GM18499 (cell line): ENCODE results near the gene ACCSL.

Experiments
- ATAC-seq: cut with Tn5 transposase; IDR thresholded peaks from one replicate; pipeline ENCODE4 v1.9.1; 2021; ENCODE audit warnings: moderate number of reproducible peaks; ENCODE audit not compliant: insufficient read depth, unreplicated experiment

The ACCSL gene

DNA sequence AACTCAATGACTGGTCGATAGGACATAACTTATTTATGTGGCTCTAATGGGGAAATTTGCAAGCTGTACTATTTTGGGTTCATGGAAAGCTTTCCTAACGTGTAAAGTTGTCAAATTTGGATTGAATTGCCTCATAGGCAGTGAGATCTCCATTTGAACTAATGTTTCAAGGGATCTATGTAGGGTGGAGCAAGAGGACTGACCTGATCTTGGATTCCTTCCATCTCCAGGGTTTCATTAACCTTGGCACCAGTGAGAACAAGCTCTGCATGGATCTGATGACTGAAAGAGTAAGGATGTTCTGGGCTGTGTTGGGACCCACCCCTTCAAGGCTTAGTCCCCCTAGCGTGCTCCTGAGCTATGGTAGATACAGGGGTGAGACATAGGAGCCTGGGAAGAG, 2.1 kb downstream of the ACCSL start:
- ATAC-seq = no peak

GRCh38 chr11:44051171-44051570, 3.4 kb downstream of the ACCSL start:
- ATAC-seq = no peak

DNA sequence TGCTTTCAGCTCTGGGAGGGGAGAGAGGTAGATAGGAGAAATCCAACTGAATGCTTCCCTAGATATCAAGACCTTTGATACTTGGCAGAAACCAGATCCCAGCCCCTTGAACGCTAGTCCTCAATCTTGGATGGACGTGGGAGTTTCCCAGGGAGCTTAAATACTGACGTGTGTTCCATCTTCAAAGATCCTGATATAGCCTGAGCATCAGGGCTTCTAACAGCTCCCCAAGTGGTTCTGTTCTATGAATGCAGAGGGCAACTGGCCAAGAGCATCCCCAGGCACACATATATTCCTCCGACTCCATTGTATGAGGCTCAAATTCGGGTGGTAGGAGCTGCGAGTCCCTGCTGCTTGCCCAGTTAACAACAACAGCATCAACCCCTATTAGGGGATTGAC, 9.6 kb downstream of the ACCSL start:
- no peak for ATAC-seq

DNA sequence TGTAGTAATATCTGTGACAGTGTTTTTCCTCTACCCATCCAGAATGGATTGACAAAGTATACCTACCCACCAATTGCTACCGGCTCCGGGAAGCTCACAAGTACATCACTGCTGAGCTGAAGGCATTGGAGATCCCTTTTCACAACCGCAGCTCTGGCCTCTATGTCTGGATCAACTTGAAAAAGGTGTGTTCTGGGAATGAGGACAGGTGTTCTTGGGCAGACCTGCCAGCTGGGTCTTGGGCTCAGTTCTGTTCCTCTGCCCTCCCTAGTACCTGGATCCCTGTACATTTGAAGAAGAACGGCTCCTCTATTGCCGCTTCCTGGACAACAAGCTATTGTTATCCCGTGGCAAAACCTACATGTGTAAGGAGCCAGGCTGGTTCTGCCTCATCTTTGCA, 10.5 kb downstream of the ACCSL start:
- ATAC-seq = no peak

DNA sequence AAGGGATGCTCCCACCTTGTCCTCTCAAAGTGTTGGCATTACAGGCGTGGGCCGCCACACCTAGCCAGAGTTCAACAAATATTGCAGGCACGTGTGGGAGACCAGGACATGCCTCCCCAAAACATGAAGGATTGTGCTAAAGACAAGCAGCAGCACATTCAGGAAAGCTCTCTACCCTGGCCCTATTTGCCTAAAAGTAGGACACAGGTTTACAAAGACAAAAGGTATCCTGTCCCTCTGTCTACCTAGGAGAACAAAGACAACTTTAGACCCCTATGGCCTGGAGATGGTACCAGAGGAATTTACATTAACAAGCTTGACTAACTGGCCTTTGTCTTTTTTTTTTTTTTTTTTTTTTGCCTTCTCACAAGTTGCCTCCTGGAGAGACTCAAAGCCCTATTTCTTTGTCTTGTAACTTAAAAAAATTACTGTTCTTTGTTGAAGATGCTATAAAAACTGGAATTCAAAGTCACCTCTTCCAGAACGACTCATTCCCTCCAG, 17.4 kb downstream of the ACCSL start:
- no peak for ATAC-seq

DNA sequence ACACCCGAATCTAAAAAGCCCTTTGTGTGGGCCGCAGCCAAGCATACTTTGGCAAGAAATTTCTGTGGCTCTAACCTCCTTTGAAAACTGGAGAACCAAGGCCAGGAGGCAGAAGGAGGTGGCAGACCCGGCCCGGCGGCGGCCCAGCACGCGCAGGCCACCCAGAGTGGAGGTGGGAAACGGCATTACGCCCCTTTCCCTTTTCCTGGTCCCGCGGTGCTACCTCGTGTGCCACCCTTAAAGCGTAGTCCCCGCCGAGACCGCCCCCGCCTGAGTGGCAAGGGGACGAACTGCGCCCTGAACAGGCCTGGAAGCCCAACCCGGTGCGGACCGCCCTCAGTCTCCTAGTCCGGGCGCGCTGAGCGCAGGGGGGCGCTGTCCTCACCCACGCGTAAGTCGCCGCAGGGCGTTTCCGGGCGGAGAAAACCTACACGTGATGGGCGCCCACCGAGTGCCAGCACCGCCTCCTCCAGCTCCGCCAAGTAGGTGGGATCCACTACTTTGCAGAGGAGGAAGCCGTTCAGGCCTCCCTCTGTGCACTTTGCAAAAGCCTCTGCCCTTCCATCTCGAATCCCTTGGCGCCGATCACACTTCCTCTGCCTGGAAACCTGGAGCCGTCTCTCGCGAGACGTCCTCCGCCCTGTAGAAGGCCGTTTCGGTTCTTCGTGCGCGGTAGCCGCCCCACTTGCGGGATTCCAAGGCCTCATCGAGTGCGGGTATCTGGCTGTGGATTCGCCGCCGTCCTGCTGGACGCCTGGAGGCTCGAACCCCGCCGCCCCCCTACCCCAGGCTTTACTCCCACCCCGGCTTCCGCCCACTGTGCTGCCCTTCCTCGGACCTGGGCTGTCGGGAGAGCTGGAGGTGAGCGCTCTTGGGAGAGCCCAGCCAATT, 18.3 kb downstream of the ACCSL start, which contains the start of gene ACCS:
ACCS (plus strand) TSS at position 430 of the 891 bp plus-strand sequence. CDS start 1,358 bp downstream, outside the sequence.
- peak; percentile 80 for ATAC-seq

DNA sequence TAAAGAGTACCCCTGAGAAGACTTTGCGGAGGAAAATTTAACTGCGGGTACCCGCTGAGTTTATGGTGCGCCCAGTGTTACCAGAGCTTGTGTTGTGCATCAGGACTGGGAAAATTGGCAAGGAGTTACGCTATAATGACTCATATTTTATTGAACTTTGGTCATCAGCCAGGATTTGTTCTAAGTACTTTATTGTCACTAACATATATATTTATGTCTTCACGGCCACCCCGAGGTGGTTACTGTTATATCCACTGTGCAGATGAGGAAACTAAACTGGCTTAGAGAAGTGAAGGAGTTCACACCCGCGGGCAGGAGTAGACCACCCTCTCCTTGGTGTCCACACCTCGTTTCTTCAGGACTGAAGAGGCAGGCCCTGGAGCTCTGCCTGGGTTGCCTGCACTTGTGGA, 19.0 kb downstream of the ACCSL start:
- no peak for ATAC-seq

DNA sequence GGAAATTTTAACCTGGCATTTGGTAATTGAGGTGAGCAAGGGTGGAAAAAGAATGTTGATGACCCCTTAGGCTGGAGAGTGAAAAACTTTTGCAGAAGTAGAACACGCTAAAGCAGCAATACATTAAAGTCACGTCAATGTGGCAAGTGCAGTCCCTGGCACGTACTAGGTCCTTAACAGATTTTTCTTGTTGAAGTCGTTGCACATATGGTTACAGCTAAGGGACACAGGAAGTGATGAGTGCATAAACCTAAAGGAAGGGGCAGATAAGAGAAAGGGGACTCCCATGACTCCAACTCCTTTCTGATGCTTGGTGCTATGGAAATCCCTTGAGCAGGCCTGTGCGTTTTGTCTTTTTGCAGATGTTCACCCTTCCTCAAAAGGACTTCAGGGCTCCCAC, 19.5 kb downstream of the ACCSL start:
- no peak for ATAC-seq

DNA sequence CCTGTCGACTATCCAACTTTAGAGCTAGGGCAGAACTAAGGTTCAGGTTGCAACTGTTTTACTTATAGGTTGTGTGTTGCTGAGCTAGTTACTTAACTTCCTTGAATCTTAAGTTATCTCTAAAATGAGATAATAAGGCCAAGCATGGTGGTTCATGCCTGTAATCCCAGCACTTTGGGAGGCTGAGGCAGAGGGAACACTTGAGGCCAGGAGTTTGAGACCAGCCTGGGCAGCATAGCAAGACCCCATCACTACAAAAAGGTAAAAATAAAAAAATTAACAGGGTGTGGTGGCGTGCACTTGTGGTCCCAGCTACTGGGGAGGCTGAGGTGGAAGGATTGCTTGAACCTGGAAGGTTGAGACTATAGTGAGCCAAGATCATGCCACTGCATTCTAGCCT, 20.4 kb downstream of the ACCSL start:
- no peak for ATAC-seq

DNA sequence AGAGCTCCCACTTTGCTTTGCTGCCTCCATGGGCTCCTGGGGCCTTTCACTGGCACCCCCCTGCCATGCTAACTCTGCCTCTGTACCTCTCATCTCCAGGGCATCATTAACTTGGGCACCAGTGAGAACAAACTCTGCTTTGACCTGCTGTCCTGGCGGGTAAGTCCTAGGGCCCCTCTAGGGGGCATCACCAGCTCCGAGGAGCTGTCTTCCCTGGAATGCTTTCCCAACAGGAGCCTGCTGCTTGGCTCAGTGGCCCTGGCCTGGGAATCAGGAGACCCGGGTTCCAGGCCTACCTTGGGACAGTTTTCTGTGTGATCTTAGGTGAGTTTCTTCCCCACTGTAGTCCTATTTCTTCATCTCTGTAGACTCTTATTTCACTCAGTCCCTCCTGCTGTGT, 23.4 kb downstream of the ACCSL start:
- no peak for ATAC-seq

- ATAC-seq = no peak
Observed at GRCh38 chr11:44072757-44073658, 25.2 kb downstream of the ACCSL start.

DNA sequence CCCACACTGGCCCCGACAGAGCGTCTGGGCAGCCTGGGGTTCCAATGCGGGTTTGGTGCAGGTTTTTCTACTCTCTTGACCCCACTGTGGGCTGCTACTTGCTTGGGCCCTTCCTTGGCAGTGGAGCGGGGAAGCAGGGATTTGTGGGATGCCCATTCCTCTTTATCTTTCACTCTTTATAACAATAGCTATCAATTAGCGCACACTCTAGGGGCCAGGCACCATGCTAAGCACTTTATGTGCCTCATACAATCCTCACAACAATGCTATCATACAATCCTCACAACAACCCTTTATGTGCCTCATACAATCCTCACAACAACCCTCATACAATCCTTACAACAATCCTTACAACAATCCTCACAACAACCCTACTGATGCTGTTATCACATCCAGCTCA, 31.0 kb downstream of the ACCSL start:
- ATAC-seq = no peak

DNA sequence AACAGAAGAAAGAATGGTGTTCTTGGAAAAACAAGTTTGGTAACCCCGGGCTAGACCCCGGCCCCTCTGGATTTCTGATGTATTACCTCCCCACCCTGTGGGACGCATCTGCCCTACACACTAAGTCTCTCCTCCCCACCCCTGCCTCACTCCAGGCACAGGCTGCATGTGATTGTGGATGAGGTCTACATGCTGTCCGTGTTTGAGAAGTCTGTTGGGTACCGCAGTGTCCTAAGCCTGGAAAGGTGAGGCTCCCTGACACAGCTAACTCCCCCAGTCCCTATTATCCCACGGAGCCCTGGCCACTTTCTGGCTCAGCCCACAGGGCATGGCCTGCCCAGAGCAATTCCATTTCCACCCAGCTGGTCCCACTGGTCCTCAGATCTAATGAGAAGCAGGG, 31.6 kb downstream of the ACCSL start:
- no peak for ATAC-seq

DNA sequence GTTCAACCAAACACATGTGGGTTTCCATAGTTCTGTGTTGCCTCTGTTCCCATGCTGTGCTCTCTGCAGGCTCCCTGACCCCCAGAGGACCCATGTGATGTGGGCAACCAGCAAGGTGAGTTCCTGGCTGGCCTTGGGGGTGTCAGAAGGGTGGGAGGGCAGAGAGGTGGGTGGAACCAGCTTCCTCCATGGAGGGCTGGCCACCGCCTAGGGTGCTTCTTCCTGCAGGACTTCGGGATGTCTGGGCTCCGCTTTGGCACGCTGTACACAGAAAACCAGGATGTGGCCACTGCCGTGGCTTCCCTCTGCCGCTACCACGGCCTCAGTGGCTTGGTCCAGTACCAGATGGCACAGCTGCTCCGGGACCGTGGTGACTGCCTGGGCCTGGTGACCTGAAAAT, 33.2 kb downstream of the ACCSL start:
- ATAC-seq = no peak

DNA sequence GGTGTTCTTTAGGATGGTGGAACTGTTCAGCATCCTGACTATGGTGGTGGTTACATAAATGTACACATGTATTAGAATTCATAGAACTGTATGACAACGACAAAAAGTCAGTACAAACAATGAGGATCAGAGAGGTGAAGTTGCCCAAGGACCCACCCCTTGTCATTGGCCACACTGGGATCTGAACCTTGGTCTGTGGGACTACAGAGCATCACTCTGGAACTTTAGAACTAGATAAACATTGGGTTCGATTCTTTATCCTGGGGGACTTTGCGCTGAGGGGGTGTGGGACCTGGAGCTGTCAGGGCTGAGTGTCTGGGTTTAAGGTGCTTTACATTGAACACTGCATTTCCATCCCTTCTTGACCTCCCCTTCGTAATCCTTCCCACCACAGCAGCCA, 34.9 kb downstream of the ACCSL start:
- no peak for ATAC-seq

GRCh38 chr11:44083433-44083832, 35.7 kb downstream of the ACCSL start:
- ATAC-seq = no peak

GRCh38 chr11:44083906-44084305, 36.1 kb downstream of the ACCSL start:
- ATAC-seq = no peak

DNA sequence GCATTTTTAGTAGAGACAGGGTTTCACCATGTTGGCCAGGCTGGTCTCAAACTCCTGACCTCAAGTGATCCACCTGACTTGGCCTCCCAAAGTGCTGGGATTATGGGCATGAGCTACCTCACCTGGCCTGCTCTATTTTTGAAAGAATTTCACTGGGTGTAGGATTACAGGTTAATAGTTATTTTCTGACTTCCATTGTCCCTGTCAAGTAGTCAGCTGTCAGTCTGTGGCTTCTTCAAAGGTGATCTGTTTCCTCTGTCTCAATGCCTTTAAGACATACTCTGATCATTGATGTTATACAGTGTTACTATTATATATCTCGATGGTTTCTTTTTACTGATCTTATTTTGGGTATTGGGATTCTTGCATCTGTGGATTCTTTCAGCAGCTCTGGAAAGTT, 37.5 kb downstream of the ACCSL start:
- no peak for ATAC-seq

GRCh38 chr11:44088377-44088776, 40.6 kb downstream of the ACCSL start:
- no peak for ATAC-seq

GRCh38 chr11:44088871-44089270, 41.1 kb downstream of the ACCSL start:
- no peak for ATAC-seq

DNA sequence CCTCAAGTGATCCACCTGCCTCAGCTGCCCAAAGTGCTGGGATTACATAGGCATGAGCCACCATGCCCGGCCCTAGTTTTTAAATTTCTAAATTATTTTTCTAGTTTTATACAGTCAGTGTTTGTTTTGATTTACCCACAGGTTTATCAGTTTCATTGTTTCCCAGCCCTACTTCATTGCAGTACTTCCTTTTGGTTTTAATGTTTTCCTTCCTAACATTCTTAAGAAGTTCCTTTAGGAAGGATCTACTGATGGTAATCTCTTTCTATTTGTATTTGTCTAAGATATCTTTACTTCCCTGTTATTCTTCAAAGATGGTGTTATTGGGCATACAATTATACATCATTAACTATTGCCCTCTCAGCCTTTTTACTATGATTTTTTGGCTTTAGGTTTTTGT, 42.8 kb downstream of the ACCSL start:
- no peak for ATAC-seq
